Transverse colon (tissue), 4 donors: Measurements from ENCODE around the gene PDE9A. TPM values are rescaled to one million over a fixed set of nuclear protein-coding genes. Genes with fewer than 3 reads are reported as not detected.

Experiments used
- DNase-seq: peaks from one replicate; pipeline ENCODE4 v3.0.0-alpha.2; 2019
- H3K27ac ChIP-seq, 4 donors: fragments of 200-600 bp; sonication (generic); 2 replicates each; pipeline ENCODE4 v1.5.1; 2016 to 2018; ENCODE audit warnings: inconsistent platforms in 4 of 4
- H3K27me3 ChIP-seq: fragments of 200-600 bp; sonication (generic); 2 replicates; pipeline ENCODE4 v1.5.1; 2017; ENCODE audit warnings: inconsistent platforms
- H3K36me3 ChIP-seq, 4 donors: fragments of 200-600 bp; sonication (generic); 2 replicates each; pipeline ENCODE4 v1.5.1; 2017 to 2019; ENCODE audit warnings: inconsistent platforms in 4 of 4
- H3K4me1 ChIP-seq, 4 donors: fragments of 200-600 bp; sonication (generic); 2 replicates each; pipeline ENCODE4 v1.5.1; 2017 to 2020; ENCODE audit warnings: inconsistent platforms in 4 of 4
- H3K4me3 ChIP-seq, 4 donors: fragments of 200-600 bp; sonication (generic); 1 replicate in 1 of 4; 2 replicates in 3 of 4; pipeline versions ENCODE4 v1.5.1 to v1.6.1; 2017 to 2019; ENCODE audit warnings: inconsistent platforms in 4 of 4
- H3K9me3 ChIP-seq, 2 donors: fragments of 200-600 bp; sonication (generic); 2 replicates each; pipeline ENCODE4 v1.5.1; 2017 to 2019; ENCODE audit warnings: inconsistent platforms in 2 of 2
- EP300 ChIP-seq: sonication (generic); formaldehyde crosslinking; IDR thresholded peaks from one replicate; pipeline ENCODE4 v1.6.1; 2017; ENCODE audit warnings: antibody characterized with exemption, low read depth
- POLR2A ChIP-seq: fragments of 450-650 bp; IDR thresholded peaks from one replicate; pipeline ENCODE4 v1.6.1; 2016; ENCODE audit warnings: antibody characterized with exemption, mild to moderate bottlenecking, moderate library complexity
- POLR2AphosphoS5 ChIP-seq, 3 donors: sonication (generic); formaldehyde crosslinking; IDR thresholded peaks; one replicate each; pipeline ENCODE4 v1.6.1; 2016; ENCODE audit warnings: antibody characterized with exemption in 3 of 3
- WGBS, 2 donors: methylation state at CpG; one replicate each; pipeline ENCODE4 v1.1.5; 2018; ENCODE audit warnings: low coverage in 1 of 2; 5-methylcytosine and 5-hydroxymethylcytosine counted together
- in situ Hi-C, 4 donors: fragments of 200-750 bp; cut with MboI; loops; one replicate each; pipeline versions ENCODE4 v1.15.0 to v1.15.1; 2017; ENCODE audit warnings: low sequenced_read_pairs in 3 of 4, low pct_ligation_motif_present in 1 of 4, low pct_unique_long_range_greater_than_20kb in 1 of 4
- intact Hi-C: fragments of 100-400 bp; cut with DNase I; formaldehyde crosslinking; loops from one replicate; pipeline ENCODE4 v1.15.1; 2023; ENCODE audit warnings: low total_unique reads
- total RNA-seq, 4 donors: library from RNA; depleted of rRNA; stranded (reverse); fragments of >200 nt; gene quantifications; one replicate each; pipeline ENCODE4 v1.1.0, GENCODE V29; 2016
- TF ChIP-seq, protein P1 (sequence below), 5 experiments: fragments of 200-600 bp in 3 of 5; fragments of 450-650 bp in 2 of 5; sonication (generic) in 3 of 5; IDR thresholded peaks; 1 replicate in 2 of 5; 2 replicates in 3 of 5; pipeline ENCODE4 v1.5.1; 2016 to 2017; ENCODE audit warnings: antibody characterized with exemption in 5 of 5, inconsistent platforms in 3 of 5, mild to moderate bottlenecking in 2 of 5, moderate library complexity in 1 of 5

The PDE9A gene
- total RNA-seq, 4 donors from 2014 or later = 65.7 to 673 (median 364) TPM

DNA sequence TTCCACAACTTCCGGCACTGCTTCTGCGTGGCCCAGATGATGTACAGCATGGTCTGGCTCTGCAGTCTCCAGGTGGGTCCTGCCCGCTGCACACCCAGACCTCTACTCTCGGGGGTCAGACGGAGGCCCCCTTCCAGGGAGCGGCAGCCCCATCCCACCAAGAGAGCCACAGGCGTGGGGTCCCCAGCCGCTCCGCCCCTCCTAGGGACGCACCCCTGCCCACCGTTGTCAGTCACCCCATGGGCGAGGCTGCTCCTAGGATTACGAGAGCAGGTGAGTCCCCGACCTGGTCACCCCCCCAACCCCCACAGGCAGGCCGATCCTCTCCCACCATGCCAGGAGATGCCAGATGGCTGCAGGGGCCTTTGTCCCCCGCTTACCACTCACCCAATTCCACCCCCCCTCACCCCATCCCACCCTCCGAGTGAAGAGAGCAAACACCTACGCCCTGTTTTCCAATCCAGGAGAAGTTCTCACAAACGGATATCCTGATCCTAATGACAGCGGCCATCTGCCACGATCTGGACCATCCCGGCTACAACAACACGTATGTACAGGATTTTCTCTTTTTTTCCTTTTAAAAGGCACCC is 107.0 kb downstream of the PDE9A start:
- WGBS, 2 donors = 81% methylated on average over 16 of the region's 23 CpGs; no CpG with 5 or more reads in 1 of the 2 donors
- in situ Hi-C loops (loop anchor here in 1 of 4 donors (25.0 kb wide), 2 partner anchors 102 to 173 kb away; no protein-coding TSS in a partner anchor), intact Hi-C loops (no loop called here)
- no peak for DNase-seq
- peaks cover 0 to 56% (median 6%) of the 10 kb centered on the region in 4 donors for H3K36me3 ChIP-seq
- no peak for TF ChIP-seq POLR2A
- TF ChIP-seq POLR2AphosphoS5 (IDR thresholded peaks at IDR 0.05) = no peak
- no peak for TF ChIP-seq EP300
- TF ChIP-seq, protein P1, sequence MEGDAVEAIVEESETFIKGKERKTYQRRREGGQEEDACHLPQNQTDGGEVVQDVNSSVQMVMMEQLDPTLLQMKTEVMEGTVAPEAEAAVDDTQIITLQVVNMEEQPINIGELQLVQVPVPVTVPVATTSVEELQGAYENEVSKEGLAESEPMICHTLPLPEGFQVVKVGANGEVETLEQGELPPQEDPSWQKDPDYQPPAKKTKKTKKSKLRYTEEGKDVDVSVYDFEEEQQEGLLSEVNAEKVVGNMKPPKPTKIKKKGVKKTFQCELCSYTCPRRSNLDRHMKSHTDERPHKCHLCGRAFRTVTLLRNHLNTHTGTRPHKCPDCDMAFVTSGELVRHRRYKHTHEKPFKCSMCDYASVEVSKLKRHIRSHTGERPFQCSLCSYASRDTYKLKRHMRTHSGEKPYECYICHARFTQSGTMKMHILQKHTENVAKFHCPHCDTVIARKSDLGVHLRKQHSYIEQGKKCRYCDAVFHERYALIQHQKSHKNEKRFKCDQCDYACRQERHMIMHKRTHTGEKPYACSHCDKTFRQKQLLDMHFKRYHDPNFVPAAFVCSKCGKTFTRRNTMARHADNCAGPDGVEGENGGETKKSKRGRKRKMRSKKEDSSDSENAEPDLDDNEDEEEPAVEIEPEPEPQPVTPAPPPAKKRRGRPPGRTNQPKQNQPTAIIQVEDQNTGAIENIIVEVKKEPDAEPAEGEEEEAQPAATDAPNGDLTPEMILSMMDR (IDR thresholded peaks at IDR 0.05) = no peak
- no peak overlapping the region for H3K27ac ChIP-seq
- H3K9me3 ChIP-seq = no peaks in the 10 kb centered on the region
- H3K4me1 ChIP-seq = no peaks in the 10 kb centered on the region
- no peak overlapping the region for H3K4me3 ChIP-seq
- no peaks in the 10 kb centered on the region for H3K27me3 ChIP-seq

DNA sequence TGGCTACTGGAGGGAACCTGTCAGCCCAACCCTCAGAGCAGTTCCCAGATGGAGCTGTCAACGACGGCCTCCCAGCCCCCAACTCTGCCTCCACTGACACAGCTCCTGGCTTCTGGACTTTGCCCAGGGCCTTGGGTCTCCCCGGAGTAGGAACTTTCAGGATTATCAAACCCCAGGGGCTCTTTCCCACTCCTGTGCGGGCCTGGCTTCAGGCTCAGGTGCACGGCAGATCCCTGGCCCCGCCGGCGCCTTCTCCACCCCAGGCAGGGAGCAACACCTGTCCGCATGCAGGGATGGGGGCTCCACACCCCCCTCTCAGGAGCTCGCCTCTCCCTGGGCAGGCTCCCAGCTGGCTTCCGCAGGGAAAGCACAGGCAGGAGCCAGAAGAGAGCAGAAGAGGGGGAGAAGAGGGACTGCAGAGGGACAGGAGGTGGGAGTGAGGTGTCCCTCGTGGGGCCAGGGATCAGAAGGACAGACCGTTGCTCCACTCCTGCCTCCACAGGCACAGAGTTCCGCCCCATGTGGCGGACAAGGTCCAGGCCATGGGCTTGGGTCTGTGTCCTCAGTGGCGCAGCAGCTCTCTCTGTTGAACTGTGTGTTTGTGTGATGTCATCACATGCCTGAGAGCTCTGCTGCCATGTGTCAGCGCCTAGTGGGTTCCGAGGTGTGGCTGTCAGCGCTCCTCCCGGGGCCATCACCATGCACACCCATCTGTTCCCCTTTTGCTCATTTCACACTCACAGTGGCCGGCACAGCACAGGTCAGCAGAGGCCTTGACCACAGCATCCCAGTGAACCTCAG is 107.7 kb downstream of the PDE9A start:
- 81 to 87% methylated on average over 3 to 21 of the region's 21 CpGs for WGBS, 2 donors
- H3K27ac ChIP-seq = no peak overlapping the region
- H3K4me1 ChIP-seq = no peaks in the 10 kb centered on the region
- no peaks in the 10 kb centered on the region for H3K9me3 ChIP-seq
- no peak for DNase-seq
- TF ChIP-seq POLR2AphosphoS5 (IDR thresholded peaks at IDR 0.05) (peak in 2 of 3 donors; percentile 24 to 31), POLR2A (no peak)
- in situ Hi-C loops = loop anchor here in 1 of 4 donors (25.0 kb wide), 2 partner anchors 101 to 174 kb away; no protein-coding TSS in a partner anchor
- H3K36me3 ChIP-seq = peaks cover 0 to 57% (median 9%) of the 10 kb centered on the region in 4 donors
- intact Hi-C loops = no loop called here
- H3K4me3 ChIP-seq = no peak overlapping the region
- H3K27me3 ChIP-seq = no peaks in the 10 kb centered on the region

DNA sequence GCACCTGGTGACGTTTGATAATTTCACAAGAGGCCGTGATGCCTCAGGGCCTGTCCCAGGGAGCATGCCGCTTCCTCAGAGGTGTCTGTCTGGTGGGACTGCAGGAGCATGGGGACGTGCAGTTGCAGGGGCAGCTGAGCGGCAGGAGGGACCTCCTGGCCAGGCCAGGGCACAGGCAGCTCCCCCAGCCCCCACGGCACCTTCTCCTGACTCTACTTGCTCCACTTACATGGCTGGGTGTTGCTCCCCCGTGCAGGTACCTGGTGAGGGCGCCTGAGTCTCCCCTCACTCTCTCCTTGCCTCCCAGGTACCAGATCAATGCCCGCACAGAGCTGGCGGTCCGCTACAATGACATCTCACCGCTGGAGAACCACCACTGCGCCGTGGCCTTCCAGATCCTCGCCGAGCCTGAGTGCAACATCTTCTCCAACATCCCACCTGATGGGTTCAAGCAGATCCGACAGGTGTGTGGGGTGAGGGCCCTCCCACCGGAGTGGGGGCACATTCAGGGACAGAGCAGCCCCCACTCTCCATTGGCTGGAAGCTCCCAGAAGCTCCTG is 108.4 kb downstream of the PDE9A start:
- DNase-seq = no peak
- H3K27ac ChIP-seq = no peak overlapping the region
- H3K9me3 ChIP-seq = no peaks in the 10 kb centered on the region
- in situ Hi-C loops = loop anchor here in 1 of 4 donors (25.0 kb wide), 2 partner anchors 100 to 175 kb away; no protein-coding TSS in a partner anchor
- 91% methylated on average over 17 of the region's 18 CpGs; no CpG with 5 or more reads in 1 of the 2 donors for WGBS, 2 donors
- no peaks in the 10 kb centered on the region for H3K27me3 ChIP-seq
- H3K36me3 ChIP-seq = peaks cover 0 to 59% (median 11%) of the 10 kb centered on the region in 4 donors
- H3K4me3 ChIP-seq = no peak overlapping the region
- TF ChIP-seq POLR2AphosphoS5 (IDR thresholded peaks at IDR 0.05) = no peak
- TF ChIP-seq EP300 = no peak
- TF ChIP-seq, protein P1 (IDR thresholded peaks at IDR 0.05) = no peak
- no peak for TF ChIP-seq POLR2A
- H3K4me1 ChIP-seq = no peaks in the 10 kb centered on the region
- intact Hi-C loops = no loop called here

DNA sequence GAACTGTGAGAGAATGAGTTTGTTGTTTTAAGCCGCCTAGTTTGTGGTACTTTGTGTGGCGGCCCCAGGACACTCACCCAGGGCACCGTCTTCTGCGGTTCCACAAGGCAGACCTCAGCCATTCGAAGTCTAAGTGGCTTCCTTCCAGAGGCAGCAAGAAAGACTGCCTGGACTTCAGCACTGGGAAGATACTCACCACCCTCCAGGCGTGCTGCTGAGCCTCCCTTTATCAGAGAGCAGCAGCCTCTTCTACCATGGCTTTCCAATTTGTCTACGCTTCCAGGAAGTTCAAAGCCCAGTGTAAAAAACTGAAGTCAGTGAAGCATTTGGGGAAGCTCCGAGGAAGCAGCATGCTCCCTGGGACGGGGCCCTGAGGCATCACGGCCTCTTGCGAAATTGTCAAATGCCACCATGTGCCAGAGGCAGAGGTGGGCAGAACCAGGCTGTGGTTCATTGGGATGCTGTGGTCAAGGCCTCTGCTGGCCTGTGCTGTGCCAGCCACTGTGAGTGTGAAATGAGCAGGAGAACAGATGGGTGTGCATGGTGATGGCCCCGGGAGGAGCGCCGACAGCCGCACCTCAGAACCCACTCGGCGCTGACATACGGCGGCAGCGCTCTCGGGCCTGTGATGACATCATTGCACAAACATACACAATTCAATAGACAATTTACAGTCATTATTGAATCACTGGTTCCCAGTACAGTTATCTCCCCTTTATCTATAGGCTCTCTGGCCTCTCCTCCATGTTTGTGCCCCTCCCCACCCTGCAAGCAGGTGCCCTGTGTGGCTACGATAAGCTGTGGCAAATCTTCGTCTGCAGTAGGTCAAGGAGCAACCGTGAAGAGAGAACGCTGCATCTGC is 110.4 kb downstream of the PDE9A start:
- intact Hi-C loops = no loop called here
- Histone ChIP-seq H3K9me3 (no peaks in the 10 kb centered on the region), H3K27ac (no peak overlapping the region), H3K27me3 (no peaks in the 10 kb centered on the region), H3K36me3 (peaks cover 0 to 58% (median 11%) of the 10 kb centered on the region in 4 donors), H3K4me3 (no peak overlapping the region), H3K4me1 (no peaks in the 10 kb centered on the region)
- TF ChIP-seq POLR2AphosphoS5 (IDR thresholded peaks at IDR 0.05) = peak in 1 of 3 donors; percentile 4
- no peak for TF ChIP-seq POLR2A
- TF ChIP-seq EP300 = no peak
- in situ Hi-C loops = loop anchor here in 1 of 4 donors (25.0 kb wide), 2 partner anchors 98 to 177 kb away; no protein-coding TSS in a partner anchor
- DNase-seq = no peak
- 92% methylated on average over 25 of the region's 25 CpGs; no CpG with 5 or more reads in 1 of the 2 donors for WGBS, 2 donors
